ENCODE results near the gene TMEM245. TPM values are rescaled to one million over a fixed set of nuclear protein-coding genes. Genes with fewer than 3 reads are reported as not detected.

Gene TMEM245
- total and polyA plus RNA-seq, 2 of the 13 experiments (the other 11 are each of a cell fraction or from before 2014, with no cell fraction given) = 53.5 to 55.4 TPM

GRCh38 chr9:109039539-109039938, 80.2 kb downstream of the TMEM245 start:
- Histone ChIP-seq H3K27me3 (ENCODE audit: control insufficient read depth in 1 of 2, insufficient read depth in 2 of 2, low read length in 2 of 2) (no peaks in the 10 kb centered on the region), H3K79me2 (ENCODE audit: insufficient read depth, low read length) (no peaks in the 10 kb centered on the region), H4K20me1 (ENCODE audit: insufficient read depth, low read length) (no peaks in the 10 kb centered on the region), H3K36me3 (replicated peaks in 1 of 2; ENCODE audit: control insufficient read depth in 1 of 2, insufficient read depth in 2 of 2, low read length in 2 of 2) (peaks cover 3 to 38% of the 10 kb centered on the region in 2 experiments; a peak in 4 of 5 replicates), H3K9me3 (ENCODE audit: low read length) (no peaks in the 10 kb centered on the region), H3K27ac (ENCODE audit: extremely low read length, insufficient read depth, low read length) (no peak overlapping the region), H3K4me1 (ENCODE audit: insufficient read depth, low read length) (peaks cover 46% of the 10 kb centered on the region), H3K4me3 (replicated peaks in 1 of 3; ENCODE audit: insufficient read depth in 1 of 3, low read depth in 2 of 3, low read length in 3 of 3) (no peak overlapping the region), H3K4me2 (ENCODE audit: low read depth, low read length) (no peak overlapping the region), H3K9ac (ENCODE audit: insufficient read depth, low read depth, low read length) (no peak overlapping the region), H2AFZ (ENCODE audit: low read length) (no peak overlapping the region)
- no peak for DNase-seq (ENCODE audit: low spot score)
- TF ChIP-seq ZNF75D (CRISPR knock-in tag; IDR thresholded peaks at IDR 0.05; ENCODE audit: borderline replicate concordance) (no peak), ZBTB43 (CRISPR knock-in tag; conservative IDR thresholded peaks at IDR 0.05) (no peak), SIN3B (IDR thresholded peaks at IDR 0.05; ENCODE audit: low read length) (no peak), MZF1 (CRISPR knock-in tag; IDR thresholded peaks at IDR 0.05; ENCODE audit: borderline replicate concordance) (no peak), HMG20B (CRISPR knock-in tag; conservative IDR thresholded peaks at IDR 0.05) (no peak), TSC22D2 (CRISPR knock-in tag; IDR thresholded peaks at IDR 0.05; ENCODE audit: borderline replicate concordance) (no peak), ZNF263 (CRISPR knock-in tag; IDR thresholded peaks at IDR 0.05) (no peak), NFYC (CRISPR knock-in tag; IDR thresholded peaks at IDR 0.05) (no peak), GTF3A (CRISPR knock-in tag; conservative IDR thresholded peaks at IDR 0.05) (no peak), TEF (CRISPR knock-in tag; IDR thresholded peaks at IDR 0.05) (no peak), ZNF337 (CRISPR knock-in tag; IDR thresholded peaks at IDR 0.05; ENCODE audit: borderline replicate concordance, low read depth) (no peak), CERS6 (CRISPR knock-in tag; IDR thresholded peaks at IDR 0.05) (no peak), SIX1 (CRISPR knock-in tag; IDR thresholded peaks at IDR 0.05; ENCODE audit: borderline replicate concordance) (no peak), ZFYVE20 (CRISPR knock-in tag; IDR thresholded peaks at IDR 0.05; ENCODE audit: borderline replicate concordance, low read depth) (no peak)
- CTCF ChIA-PET (ENCODE audit: low intra/inter-chr PET ratio, low total read pairs) = no interaction called here
- no peak for ATAC-seq
- in situ Hi-C loops (cut with HindIII; ENCODE audit: extremely low pct_ligation_motif_present, low pct_unique_long_range_greater_than_20kb) = no loop called here
- POLR2A ChIA-PET = no interaction called here
- FAIRE-seq = no peak
- WGBS (ENCODE audit: low lambda C conversion rate) = 96% methylated on average over 4 of the region's 4 CpGs
- intact Hi-C loops (cut with micrococcal nuclease; ENCODE audit: unreplicated experiment) = loop anchor here (5.0 to 10.0 kb wide), 2 partner anchors 43 to 75 kb away; partner anchors contain the start of gene TMEM245
- no TSS peak for BruUV-seq (replicated peaks)

Measured in HepG2 (cell line).